Stimulated activated CD8-positive, alpha-beta memory T cell treated with anti-CD3 and anti-CD28 coated beads, Interleukin-12 subunit alpha, Interleukin-12 subunit beta, amount 100 ng/mL, for 4 hours (primary cell): ENCODE data around the gene FGF5.
"Not testable (repeated sequence)": the region's sequence is repeated elsewhere in the genome, so short reads cannot be mapped to it uniquely, and the experiment has no call there.

Experiments
- DNase-seq: peaks from one replicate; pipeline ENCODE4 v3.0.0-alpha.2; 2020; ENCODE audit warnings: low read depth

The FGF5 gene, protein sequence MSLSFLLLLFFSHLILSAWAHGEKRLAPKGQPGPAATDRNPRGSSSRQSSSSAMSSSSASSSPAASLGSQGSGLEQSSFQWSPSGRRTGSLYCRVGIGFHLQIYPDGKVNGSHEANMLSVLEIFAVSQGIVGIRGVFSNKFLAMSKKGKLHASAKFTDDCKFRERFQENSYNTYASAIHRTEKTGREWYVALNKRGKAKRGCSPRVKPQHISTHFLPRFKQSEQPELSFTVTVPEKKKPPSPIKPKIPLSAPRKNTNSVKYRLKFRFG

DNA sequence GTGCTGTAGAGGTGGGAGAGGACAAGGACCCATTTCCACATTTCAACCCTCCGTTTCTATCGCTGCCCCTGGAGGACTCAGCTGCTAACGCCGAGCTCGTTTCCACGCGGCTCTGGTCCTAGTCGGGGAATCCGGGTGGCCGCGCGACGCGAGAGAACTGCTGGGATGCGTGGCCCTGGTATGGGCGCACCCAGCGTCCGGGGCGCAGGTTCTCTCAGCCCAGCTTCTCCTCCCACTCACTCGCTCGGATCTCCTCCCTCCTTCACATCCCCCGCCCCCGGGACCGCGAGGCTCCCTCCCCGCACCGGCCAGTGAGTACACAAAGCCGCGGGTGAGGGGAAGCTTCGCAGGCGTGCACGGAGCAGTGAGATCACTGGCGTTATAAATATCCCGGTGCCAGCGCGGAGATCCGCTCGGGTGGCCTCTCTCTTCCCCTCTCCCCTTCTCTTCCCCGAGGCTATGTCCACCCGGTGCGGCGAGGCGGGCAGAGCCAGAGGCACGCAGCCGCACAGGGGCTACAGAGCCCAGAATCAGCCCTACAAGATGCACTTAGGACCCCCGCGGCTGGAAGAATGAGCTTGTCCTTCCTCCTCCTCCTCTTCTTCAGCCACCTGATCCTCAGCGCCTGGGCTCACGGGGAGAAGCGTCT, at the start of gene FGF5:
Gene FGF5 (plus strand): TSS at position 412 of the 649 bp plus-strand sequence. CDS start 161 bp downstream, at position 573.
- no peak for DNase-seq

DNA sequence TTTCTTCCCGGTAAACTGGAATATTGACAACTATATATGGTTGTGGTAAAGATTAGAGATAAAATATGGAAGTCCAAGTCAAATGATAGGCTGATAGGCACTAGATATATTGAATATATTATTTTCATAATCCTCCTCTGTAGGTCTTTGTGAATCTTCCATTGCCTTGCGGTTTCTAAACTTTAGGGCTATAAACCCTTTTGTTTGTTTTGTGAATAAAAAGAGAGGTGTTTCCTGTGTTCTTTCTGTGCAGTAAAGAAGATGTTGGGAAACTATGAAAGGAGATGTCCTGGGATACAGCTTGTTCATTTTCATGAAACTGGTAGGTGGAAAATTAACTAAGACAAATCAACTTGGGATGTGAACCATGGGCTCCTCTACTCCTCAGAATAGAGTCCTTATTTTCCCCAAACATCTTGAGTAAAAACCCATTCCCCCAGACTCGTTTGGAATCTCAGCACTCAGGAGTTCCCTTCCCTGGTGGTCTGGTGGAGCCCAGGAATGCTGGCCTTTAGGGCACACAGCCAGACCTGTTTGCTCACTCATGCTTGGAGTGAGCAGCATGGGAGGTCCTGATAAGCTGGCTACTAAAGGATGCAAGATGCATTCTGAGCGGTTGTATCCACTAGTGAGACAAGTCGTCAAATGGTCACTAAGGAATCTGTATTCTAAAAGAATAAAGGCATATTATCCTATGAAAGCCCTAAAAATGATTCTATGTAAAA, 47.0 kb upstream of the FGF5 start:
- DNase-seq = no peak

DNA sequence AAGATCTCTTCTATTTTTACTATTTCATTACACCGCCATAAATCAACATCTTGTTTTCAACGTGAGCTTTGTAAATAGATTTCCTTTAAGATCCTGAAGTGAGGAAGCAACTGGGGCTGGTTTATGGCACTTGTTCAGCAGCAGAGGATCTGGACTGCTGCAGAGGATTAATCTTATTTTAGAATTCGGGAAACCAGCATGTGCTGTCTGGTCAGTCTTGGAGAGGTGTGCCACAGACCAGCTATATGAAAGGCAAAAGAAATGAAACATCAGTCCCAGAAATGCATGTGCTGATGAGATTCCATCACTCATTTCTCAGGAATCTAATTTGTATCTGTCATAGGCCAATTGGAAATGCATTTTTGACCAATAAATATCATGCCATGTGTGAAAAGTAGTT, 45.8 kb upstream of the FGF5 start:
- no peak for DNase-seq

DNA sequence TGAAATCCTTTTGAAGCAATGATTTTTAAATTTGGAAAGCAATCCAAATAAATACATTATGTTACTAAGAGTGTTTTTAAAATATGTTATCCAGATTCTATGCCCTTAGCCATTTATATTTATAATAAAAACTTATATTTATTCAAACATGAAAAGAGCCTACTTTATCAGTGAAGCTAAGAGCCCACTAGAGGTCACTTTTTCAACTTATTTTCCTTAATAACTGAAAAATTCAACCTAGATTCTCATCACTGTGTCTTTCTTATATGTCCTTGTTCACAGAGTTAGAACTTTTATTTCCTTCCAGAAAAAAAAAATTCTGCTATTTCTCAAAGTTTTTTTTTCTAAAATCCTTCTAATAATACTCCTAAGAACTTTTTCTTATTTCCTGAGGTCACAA, 45.3 kb upstream of the FGF5 start:
- no peak for DNase-seq

DNA sequence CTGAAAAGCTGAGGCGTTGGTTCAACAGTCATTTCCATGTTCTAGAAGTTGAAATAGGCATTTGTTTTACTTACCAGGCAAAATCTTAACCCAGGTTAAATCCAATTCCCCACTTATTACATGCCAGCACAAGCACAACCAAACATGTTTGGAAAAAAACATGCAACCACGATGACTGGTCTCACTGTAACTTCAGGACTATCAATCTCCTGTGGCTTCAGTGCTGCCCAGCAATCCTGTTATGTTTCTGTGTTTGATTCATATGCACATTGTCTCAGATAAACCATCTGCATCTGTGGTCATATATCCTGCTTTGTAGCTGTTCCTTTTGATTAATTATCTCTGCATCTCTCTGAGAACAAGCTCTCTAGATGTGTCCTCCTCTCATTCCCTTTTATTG, 40.9 kb upstream of the FGF5 start:
- no peak for DNase-seq

DNA sequence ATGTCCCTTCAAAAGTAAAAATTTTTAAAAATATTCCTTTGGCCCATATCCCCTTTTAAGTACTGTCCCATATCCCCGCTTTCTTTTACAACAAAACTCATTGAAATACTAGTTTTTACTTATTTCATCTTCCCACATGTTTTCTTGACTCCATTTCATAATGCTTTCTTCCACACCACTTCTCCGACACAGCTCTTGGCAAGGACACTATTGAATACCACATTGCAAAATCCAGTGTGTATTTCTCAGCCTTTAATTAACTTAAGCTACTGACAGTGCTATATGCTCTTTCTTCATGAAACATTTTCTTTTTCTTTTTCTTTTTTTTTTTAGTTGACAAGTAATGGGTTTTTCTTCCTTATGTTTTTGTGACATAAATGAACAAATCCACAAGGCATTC, 40.4 kb upstream of the FGF5 start:
- DNase-seq = no peak

DNA sequence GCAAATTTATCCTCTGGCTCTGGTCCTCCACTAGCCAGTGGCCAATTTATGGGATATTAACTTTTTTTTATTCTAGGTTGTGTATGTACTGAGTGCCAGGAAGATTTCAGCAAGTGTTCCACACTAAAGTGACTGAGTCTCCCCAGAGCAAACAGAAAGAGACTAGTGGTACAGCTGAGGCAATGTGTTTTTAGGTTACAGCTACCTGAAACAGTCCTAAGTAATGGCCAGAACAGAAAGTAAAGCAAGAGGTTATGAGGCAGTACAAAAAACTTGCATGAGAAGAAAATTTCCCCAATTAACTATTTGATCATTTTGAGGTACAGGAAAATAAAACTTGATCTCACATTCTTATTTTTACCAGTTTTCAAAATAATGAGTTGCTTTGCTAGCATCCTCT, 38.0 kb upstream of the FGF5 start:
- no peak for DNase-seq

DNA sequence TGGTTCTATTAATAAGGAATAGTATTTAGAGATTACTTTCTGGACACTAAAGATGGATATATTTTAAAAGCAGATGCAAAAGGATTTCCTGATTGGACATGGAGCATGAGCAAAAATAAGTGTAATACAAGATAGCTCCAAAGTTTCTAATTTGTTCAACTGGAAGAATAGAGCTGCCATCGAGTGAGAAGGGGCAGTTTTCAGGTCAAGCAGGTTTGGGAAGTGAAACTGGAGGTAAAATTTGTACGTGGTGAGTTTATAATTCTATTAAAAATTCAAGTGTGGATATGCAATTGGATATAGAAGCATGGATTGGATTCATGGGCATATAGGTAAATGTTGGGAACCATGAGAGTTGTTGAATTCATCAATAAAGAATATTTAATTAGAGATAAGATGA, 37.3 kb upstream of the FGF5 start:
- DNase-seq = no peak

DNA sequence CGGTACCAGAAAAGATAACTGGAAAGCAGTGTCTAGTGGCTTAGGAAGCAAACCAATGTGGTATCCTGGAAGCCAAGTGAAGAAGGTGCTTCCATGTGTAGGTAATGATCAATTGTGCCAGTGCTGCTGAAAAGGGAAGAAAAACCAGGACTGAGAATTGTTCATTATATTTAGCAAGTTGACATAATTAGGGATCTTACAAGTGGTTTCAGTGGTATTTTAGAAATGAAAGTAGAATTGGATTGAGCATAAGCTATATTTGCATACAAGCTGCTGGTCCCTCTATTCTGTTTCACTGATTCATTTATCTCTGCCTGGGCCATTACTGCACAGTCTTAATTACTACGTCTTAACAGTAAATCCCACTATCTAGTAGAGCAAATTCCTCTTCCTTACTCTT, 36.9 kb upstream of the FGF5 start:
- no peak for DNase-seq

DNA sequence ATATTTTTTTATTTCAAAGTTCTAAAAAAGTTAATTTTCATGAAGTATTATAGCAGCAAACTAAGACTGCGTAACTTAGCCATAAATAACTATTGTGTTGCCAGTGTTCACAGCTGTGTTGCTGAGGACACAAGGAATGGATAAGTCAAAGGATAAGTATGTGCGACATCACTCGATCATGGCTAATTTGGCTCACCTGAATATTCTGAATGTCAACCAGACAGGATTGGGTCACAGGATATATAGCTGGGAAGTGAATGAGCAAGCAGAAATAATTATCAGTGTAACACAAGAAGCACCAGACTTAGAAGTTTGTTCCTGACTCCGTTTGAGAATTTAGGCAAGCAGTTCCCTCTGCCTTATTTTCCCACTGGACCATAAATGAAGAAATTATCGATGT, 35.3 kb upstream of the FGF5 start:
- DNase-seq = no peak

DNA sequence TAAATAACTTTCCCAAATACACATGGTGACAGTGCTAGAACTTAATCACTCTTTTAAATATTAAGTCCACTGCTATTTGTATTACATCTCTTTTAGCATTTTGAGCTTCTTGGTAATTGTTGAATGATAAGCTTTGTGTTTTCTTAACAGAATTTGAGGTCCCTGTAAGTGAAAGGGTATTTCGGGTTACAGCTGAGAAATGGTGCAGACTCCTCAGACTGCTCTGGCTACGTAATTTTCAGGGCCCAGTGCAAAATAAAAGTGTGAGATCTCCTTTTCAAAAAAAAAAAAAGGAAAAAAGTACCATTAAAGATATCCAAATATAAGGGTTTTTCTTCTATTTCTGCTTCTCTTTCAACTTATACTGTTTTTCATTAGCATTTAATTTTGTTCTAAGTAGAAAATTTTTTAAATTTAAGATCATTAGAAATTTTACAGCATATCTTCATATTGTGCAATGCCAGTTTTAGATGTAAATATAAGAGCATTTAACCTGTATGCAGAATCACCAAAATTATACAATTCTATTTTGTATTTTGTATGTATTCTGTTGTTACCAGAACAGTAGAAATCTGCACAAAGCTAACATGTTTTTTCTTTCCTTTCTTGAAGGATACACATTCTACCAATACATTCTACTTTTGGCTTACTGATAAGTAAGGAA, 33.6 kb upstream of the FGF5 start:
- no peak for DNase-seq

DNA sequence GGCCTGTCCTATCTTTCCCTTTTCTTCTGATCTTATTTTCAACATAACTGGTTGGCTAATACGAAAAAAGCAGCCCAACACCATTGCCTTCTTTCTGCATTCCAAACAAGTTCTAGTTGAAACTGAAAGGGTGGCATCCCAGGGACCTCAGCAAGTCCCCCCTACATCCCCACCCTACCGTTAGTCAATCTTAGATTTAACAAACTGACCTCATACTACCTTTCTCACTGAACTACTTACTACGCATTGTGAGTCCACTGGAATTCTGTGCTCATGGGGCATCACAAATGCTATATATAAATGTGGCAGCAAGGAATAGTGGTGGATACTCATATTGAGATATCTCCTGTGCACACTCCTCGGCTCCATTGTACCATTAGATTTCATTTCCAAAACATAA, 33.1 kb upstream of the FGF5 start:
- DNase-seq = no peak

DNA sequence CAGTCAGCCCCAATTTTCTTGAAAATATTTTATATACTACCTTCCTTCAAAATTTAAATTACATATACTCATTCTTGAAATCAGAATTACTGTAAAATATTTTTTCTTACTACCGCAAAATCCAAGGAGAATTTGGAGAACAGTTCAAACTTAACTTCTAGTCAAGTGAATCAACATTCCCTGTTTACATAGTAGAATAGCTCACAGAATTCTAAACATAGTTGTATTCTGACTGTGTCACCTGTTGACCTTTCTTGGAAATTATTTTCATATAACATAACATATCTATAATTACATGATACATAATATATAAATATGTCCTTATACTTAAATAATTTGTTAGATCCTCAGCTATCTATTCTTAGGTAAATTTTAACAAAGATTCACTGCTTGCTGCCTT, 31.0 kb upstream of the FGF5 start:
- no peak for DNase-seq

DNA sequence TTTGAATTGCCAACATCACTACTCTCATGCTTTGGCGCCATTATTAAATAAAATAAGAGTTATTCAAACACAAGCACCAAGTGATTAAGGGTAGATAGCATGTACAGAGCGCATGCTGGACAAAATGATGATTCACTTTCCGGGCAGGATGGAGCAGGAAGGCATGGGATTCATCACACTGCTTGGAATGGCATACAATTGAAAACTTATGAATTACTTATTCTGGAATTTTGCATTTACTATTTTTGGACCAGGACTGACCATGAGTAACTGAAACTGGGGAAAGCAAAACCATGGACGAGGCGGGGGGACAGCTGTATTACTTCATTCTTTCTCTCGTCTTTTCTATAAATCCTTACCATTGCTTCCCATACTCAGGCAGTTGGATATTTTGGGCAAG, 28.5 kb upstream of the FGF5 start:
- DNase-seq = no peak

DNA sequence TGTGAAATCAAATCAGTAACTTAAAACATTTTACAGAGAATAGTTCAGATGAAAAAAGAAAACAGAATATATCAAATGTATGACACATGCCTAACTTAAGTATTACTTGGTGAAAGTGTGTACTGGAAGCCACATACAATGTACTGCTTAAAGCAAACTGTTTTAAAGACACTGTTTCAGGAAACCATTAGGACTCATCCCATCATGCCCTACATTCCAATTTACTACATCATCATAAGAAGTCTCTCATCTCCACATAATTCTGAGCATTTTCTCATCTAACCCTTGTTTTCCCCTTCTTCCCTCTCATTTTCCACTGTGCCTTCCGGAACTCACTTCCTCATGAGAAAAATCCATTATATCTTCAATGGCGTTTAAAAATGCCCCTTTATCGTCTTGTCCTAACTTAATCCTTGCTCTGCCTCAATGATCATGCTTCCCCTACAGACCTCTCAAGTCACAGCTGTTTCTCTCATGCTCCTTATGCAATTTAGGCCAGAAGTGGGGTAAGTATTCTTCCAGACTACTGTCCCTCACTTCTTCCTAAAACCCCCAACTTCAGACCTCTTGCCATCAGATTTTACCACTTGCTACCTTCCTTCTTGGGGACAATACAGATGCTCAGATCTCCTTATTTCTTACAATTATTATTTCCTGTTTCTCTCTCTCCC, 26.8 kb upstream of the FGF5 start:
- DNase-seq = no peak

GRCh38 chr4:80240976-80241375, 25.5 kb upstream of the FGF5 start:
- DNase-seq = no peak

DNA sequence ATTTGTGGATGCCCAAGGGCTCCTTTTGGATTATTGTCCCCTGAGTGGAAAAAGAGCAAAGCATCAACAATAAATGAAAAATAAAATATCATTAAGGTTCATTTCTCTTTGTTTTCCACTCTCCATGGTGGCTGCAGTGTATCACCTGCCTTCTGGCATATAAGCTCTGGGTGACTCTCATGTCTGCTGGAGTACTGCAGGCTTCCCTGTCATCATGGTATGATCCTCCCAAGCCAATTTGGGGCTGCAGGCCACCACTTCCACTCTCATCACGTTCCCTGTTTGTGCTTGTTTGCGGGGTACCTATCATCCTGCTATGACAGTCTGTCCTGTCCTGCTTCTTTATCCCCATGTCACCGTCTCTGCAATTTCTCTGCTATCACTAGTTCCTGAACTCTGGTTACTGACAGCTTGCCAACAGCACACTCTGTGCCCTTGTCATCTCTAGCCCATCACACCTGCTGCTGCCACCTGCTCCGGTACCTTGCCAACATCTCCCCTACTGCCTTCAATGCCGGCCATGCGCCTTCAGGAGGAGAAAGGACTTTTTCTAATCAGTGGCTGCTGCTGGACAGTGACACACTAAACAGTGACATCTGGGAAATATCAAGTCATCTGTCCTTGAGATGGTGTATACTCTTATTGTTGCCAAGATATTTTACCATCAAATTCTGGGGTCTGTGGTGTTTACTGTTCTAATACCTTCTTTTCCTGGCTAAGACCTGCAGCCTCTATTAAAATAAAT, 23.0 kb upstream of the FGF5 start:
- no peak for DNase-seq

DNA sequence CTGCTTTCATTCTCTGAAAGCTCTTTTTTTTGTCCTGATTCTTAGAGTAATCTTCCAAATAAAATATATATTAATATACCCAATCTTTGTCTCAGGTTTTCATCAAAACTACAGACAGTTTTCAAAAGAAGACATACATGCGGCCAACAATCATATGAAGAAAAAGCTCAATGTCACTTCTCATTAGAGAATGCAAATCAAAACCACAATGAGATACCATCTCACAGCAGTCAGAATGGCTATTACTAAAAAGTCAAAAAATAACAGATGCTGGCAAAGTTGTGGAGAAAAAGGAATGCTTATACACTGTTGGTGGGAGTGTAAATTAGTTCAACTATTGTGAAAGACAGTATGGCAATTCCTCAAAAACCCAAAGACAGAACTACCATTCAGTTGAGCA, 19.0 kb upstream of the FGF5 start:
- DNase-seq = not testable (repeated sequence)

GRCh38 chr4:80249144-80249543, 17.3 kb upstream of the FGF5 start:
- no peak for DNase-seq

DNA sequence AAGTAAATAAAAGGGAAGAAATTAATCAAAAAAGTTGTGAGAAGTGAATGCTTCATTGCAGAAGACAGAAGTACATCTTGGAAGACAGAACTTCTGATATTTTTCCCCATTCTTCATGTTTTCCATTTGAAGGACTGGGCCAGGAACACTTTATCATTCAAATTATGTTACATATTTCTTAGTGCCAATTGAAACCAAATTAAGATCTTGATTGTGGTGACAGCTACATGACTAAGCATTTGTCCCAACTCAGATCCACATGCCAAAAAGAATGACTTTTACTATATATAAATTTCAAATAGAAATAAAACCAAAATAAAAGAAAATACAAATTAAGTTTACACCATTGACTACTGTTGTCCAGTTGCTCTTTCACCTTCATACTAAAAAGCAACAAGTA, 14.0 kb upstream of the FGF5 start:
- DNase-seq = no peak

GRCh38 chr4:80252953-80253352, 13.5 kb upstream of the FGF5 start:
- no peak for DNase-seq

- no peak for DNase-seq
These were observed 13.0 kb upstream of the FGF5 start for GRCh38 chr4:80253510-80253909.
